Urinary bladder (tissue), 4 donors: ENCODE data around the gene GALNS. TPM values are rescaled to one million over a fixed set of nuclear protein-coding genes. Genes with fewer than 3 reads are reported as not detected.

Source experiments
- DNase-seq: peaks from one replicate; pipeline ENCODE4 v3.0.0-alpha.2; 2015; ENCODE audit errors: extremely low spot score
- H3K27ac ChIP-seq: one replicate; pipeline ENCODE4 v1.5.1; 2013; ENCODE audit warnings: low read depth, mild to moderate bottlenecking, moderate library complexity
- H3K36me3 ChIP-seq: one replicate; pipeline ENCODE4 v1.6.1; 2013; ENCODE audit warnings: mild to moderate bottlenecking, moderate library complexity; ENCODE audit not compliant: insufficient read depth
- H3K4me1 ChIP-seq: one replicate; pipeline ENCODE4 v1.6.1; 2013; ENCODE audit warnings: mild to moderate bottlenecking, moderate library complexity; ENCODE audit not compliant: insufficient read depth
- H3K4me3 ChIP-seq: one replicate; pipeline ENCODE4 v1.5.1; 2013; ENCODE audit warnings: low read depth, low read length
- WGBS: extraction: QIAGEN DNeasy Blood & Tissue Kit; methylation state at CpG from one replicate; pipeline ENCODE4 v1.1.7; 2013; 5-methylcytosine and 5-hydroxymethylcytosine counted together
- polyA plus RNA-seq: library from polyadenylated mRNA; stranded (reverse); fragments of 200-250 nt; gene quantifications from one replicate; pipeline ENCODE4 v1.2.3, GENCODE V29; 2013
- total RNA-seq: library from RNA; depleted of rRNA; stranded (reverse); fragments of >200 nt; gene quantifications from one replicate; pipeline ENCODE4 v1.2.3, GENCODE V29; 2014
- donor health status: healthy with polysubstance abuse.
- donor health status: healthy.

GALNS gene
- total and polyA plus RNA-seq, 2 donors, result 14.6 to 23.0 TPM

GRCh38 chr16:88769617-88770460 lies 86.9 kb downstream of the GALNS start:
- 50% methylated on average over 30 of the region's 30 CpGs for WGBS
- H3K36me3 ChIP-seq, result no peaks in the 10 kb centered on the region
- no peak overlapping the region for H3K4me3 ChIP-seq
- H3K4me1 ChIP-seq, result peaks cover 8% of the 10 kb centered on the region
- no peak for DNase-seq
- peak overlapping the region; percentile 26 for H3K27ac ChIP-seq

GRCh38 chr16:88768071-88768783 lies 88.5 kb downstream of the GALNS start:
- no peak for DNase-seq
- H3K36me3 ChIP-seq, result no peaks in the 10 kb centered on the region
- peaks cover 8% of the 10 kb centered on the region for H3K4me1 ChIP-seq
- no peak overlapping the region for H3K4me3 ChIP-seq
- H3K27ac ChIP-seq, result peak overlapping the region; percentile 28
- 25% methylated on average over 24 of the region's 24 CpGs for WGBS

- DNase-seq, result no peak
- 54% methylated on average over 12 of the region's 12 CpGs for WGBS
- Histone ChIP-seq H3K36me3 (no peaks in the 10 kb centered on the region), H3K4me1 (peaks cover 8% of the 10 kb centered on the region), H3K27ac (peak overlapping the region; percentile 28), H3K4me3 (no peak overlapping the region)
Observed at GRCh38 chr16:88767546-88768070, 89.1 kb downstream of the GALNS start.

DNA sequence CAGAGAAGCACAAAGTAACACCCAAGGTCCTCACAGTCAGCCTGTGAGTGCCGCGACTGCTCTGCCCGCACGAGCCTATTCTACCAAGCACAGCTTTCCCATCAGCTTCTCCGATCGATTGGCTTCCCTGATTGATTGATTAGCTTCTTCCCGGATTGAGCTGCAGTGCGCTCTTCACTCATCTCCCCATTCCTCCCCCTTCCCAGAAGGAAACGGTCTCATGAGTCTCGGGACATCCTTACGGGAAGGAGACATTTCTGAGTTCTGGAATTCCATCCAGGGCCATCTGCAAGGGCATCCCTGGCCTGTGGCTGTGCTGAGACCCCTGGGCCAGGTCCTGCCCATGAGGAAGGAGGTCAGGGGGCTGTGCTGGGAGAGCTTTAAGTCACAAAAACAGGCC lies 89.8 kb downstream of the GALNS start:
- no peaks in the 10 kb centered on the region for H3K36me3 ChIP-seq
- no peak overlapping the region for H3K4me3 ChIP-seq
- no peak for DNase-seq
- H3K27ac ChIP-seq, result no peak overlapping the region
- peaks cover 10% of the 10 kb centered on the region for H3K4me1 ChIP-seq
- 81% methylated on average over 11 of the region's 11 CpGs for WGBS

- 77% methylated on average over 9 of the region's 9 CpGs for WGBS
- peaks cover 2% of the 10 kb centered on the region for H3K4me1 ChIP-seq
Observed at GRCh38 chr16:88764913-88765349, 91.8 kb downstream of the GALNS start.

DNA sequence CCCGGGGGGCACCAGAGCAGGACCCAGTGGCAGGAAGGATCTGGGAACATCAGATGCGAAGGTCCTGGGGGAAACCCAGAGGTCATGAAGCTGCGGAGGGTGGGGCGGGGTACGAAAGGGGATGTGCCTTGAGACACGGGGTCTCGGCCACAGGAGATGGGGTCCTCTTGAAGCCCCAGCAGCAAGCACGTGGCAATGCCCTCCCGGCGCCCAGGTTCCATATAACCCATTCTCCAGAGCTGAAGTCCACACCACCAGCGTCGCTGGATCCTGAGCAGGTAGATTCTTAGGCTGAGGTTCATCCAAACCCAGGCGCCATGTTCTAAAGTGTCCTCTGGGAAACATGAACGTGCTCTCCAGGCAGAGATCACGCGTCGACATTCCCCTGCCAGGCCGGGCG lies 92.7 kb downstream of the GALNS start:
- 95% methylated on average over 19 of the region's 19 CpGs for WGBS

More at GRCh38 chr16:88764913-88765349, 91.8 kb downstream of the GALNS start:
- Histone ChIP-seq H3K4me3 (no peak overlapping the region), H3K36me3 (no peaks in the 10 kb centered on the region), H3K27ac (no peak overlapping the region)
- DNase-seq, result no peak

More for the DNA sequence above, 92.7 kb downstream of the GALNS start:
- no peaks in the 10 kb centered on the region for H3K36me3 ChIP-seq
- H3K27ac ChIP-seq, result no peak overlapping the region
- H3K4me1 ChIP-seq, result peaks cover 2% of the 10 kb centered on the region
- no peak for DNase-seq
- H3K4me3 ChIP-seq, result no peak overlapping the region

Other genes with a start within 250 kb of the GALNS start
- gene IL17C, start 218.4 kb downstream of the GALNS start, total RNA-seq, result not detected
- gene IL17C, start 218.4 kb downstream of the GALNS start, polyA plus RNA-seq, result 0.13 TPM
- gene CYBA, start 205.9 kb downstream of the GALNS start, total RNA-seq, result 90.4 TPM
- gene CYBA, start 205.9 kb downstream of the GALNS start, polyA plus RNA-seq, result 145 TPM
- gene MVD, start 193.9 kb downstream of the GALNS start, total RNA-seq, result 14.8 TPM
- gene MVD, start 193.9 kb downstream of the GALNS start, polyA plus RNA-seq, result 35.7 TPM
- gene SNAI3, start 170.4 kb downstream of the GALNS start, total RNA-seq, result not detected
- 0.82 TPM for gene SNAI3, start 170.4 kb downstream of the GALNS start, polyA plus RNA-seq
- gene RNF166, start 150.5 kb downstream of the GALNS start, total RNA-seq, result 10.0 TPM
- gene RNF166, start 150.5 kb downstream of the GALNS start, polyA plus RNA-seq, result 19.6 TPM
- gene CTU2, start 150.4 kb downstream of the GALNS start, total RNA-seq, result 6.8 TPM
- gene CTU2, start 150.4 kb downstream of the GALNS start, polyA plus RNA-seq, result 15.4 TPM
- gene PIEZO1, start 71.7 kb downstream of the GALNS start, total RNA-seq, result 62.0 TPM
- 205 TPM for gene PIEZO1, start 71.7 kb downstream of the GALNS start, polyA plus RNA-seq
- 4.0 TPM for gene CDT1, start 53.2 kb downstream of the GALNS start, total RNA-seq
- 1.5 TPM for gene CDT1, start 53.2 kb downstream of the GALNS start, polyA plus RNA-seq
- 28.8 TPM for gene APRT, start 45.0 kb downstream of the GALNS start, total RNA-seq
- 167 TPM for gene APRT, start 45.0 kb downstream of the GALNS start, polyA plus RNA-seq
- gene TRAPPC2L, start 180 bp upstream of the GALNS start, total RNA-seq, result 18.7 TPM
- 43.3 TPM for gene TRAPPC2L, start 180 bp upstream of the GALNS start, polyA plus RNA-seq
- gene PABPN1L, start 9.7 kb upstream of the GALNS start, total RNA-seq, result not detected
- not detected for gene PABPN1L, start 9.7 kb upstream of the GALNS start, polyA plus RNA-seq
- 1.5 TPM for gene CBFA2T3, start 120.3 kb upstream of the GALNS start, total RNA-seq
- gene CBFA2T3, start 120.3 kb upstream of the GALNS start, polyA plus RNA-seq, result 6.2 TPM
- gene ACSF3, start 236.9 kb upstream of the GALNS start, total RNA-seq, result 19.7 TPM
- gene ACSF3, start 236.9 kb upstream of the GALNS start, polyA plus RNA-seq, result 19.1 TPM